GM12892 (cell line): Measurements from ENCODE around the gene CDCA7L.

Experiments
- POLR2A ChIP-seq: IDR thresholded peaks from 2 replicates; pipeline ENCODE4 v1.6.1; 2011; ENCODE audit warnings: low read depth, low read length, control low read depth
- POLR2AphosphoS5 ChIP-seq: IDR thresholded peaks from 2 replicates; pipeline ENCODE4 v1.6.1; 2011; ENCODE audit warnings: low read depth, low read length, control low read depth
- TAF1 ChIP-seq: IDR thresholded peaks from 2 replicates; pipeline ENCODE4 v1.6.1; 2011; ENCODE audit warnings: low read depth, mild to moderate bottlenecking, control low read depth, low read length, borderline replicate concordance

DNA sequence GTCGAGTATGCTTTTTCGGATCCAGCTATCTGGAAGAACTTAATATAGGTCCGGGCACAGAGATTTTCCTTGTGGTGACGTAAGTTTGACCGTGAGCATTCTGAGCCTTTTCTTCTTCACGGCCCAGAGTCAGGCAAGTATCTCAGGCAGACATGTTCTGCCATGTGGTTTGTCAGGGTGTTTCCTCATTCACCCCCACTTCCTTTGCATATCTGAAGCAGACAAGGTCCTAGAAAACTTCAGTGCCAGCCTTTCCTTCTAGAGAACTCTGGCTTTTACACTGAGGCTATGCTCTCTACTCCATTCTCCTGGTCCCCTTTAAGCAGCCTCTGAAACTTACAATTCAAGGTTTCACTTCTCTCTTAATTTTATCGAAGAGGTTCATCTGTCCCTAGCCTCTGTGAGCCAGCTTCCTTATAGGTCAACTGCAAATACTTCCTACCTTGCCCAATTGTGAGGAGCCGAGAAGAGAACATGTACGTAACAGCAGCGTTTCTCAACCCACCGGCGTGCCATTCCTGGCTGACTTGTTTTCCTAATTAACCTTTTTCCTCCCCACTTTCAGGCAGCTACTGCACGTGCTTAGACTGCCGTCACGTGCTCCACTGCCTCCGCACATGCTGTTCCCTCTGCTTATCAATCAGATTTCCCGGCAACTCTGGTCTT, 47.3 kb downstream of the CDCA7L start:
- TF ChIP-seq POLR2A: no peak
- TF ChIP-seq POLR2AphosphoS5: no peak
- TF ChIP-seq TAF1: no peak
